GM12878 (cell line): ENCODE measurements around the gene SLC51A.
A peak's percentile ranks its signal among the peaks of the same experiment; 100 is the strongest.

Experiments
- BHLHE40 ChIP-seq, 2 experiments: fragments of 450-650 bp in 1 of 2; IDR thresholded peaks; 2 replicates each; pipeline ENCODE4 v1.6.1; 2011 to 2017; ENCODE audit warnings: low read depth in 2 of 2, borderline replicate concordance in 1 of 2, improper control_type of control experiment in 1 of 2, low read length in 1 of 2, mild to moderate bottlenecking in 1 of 2
- CTCF ChIP-seq, 3 experiments: IDR thresholded peaks in 2 of 3; conservative IDR thresholded peaks in 1 of 3; 2 replicates each; pipeline ENCODE4 v1.5.1; 2011; ENCODE audit warnings: low read depth in 3 of 3, low read length in 3 of 3, mild to moderate bottlenecking in 3 of 3, control low read depth in 2 of 3, moderate library complexity in 2 of 3, inconsistent platforms in 1 of 3, mixed read lengths in 1 of 3; ENCODE audit not compliant: control insufficient read depth in 2 of 3, insufficient read depth in 1 of 3; ENCODE audit errors: extremely low read depth in 1 of 3
- GABPA ChIP-seq: IDR thresholded peaks from 2 replicates; pipeline ENCODE4 v1.6.1; 2014; ENCODE audit warnings: antibody characterized with exemption, low read depth, mild to moderate bottlenecking, inconsistent platforms
- HCFC1 ChIP-seq: fragments of 150-350 bp; IDR thresholded peaks from 2 replicates; pipeline ENCODE4 v1.6.1; 2014; ENCODE audit warnings: low read length
- NBN ChIP-seq: fragments of 450-650 bp; IDR thresholded peaks from 2 replicates; pipeline ENCODE4 v1.6.1; 2016
- PAX5 ChIP-seq: IDR thresholded peaks from 2 replicates; pipeline ENCODE4 v1.6.1; 2011; ENCODE audit warnings: low read depth, low read length, borderline replicate concordance
- POLR2A ChIP-seq: IDR thresholded peaks from 2 replicates; pipeline ENCODE4 v1.6.1; 2011; ENCODE audit warnings: low read depth, mild to moderate bottlenecking, low read length
- SIN3A ChIP-seq: IDR thresholded peaks from 2 replicates; pipeline ENCODE4 v1.6.1; 2012; ENCODE audit warnings: low read depth, low read length, improper control_type of control experiment
- SUZ12 ChIP-seq: fragments of 200-600 bp; sonication (generic); IDR thresholded peaks from one replicate; pipeline ENCODE4 v1.6.1; 2018; ENCODE audit warnings: antibody characterized with exemption, mild to moderate bottlenecking; ENCODE audit not compliant: unreplicated experiment
- TAF1 ChIP-seq: IDR thresholded peaks from 2 replicates; pipeline ENCODE4 v1.6.1; 2011; ENCODE audit warnings: mild to moderate bottlenecking, low read depth, low read length, borderline replicate concordance
- ZZZ3 ChIP-seq: IDR thresholded peaks from 2 replicates; pipeline ENCODE4 v1.6.1; 2011; ENCODE audit warnings: low read depth; ENCODE audit not compliant: control insufficient read depth, insufficient read length

- TF ChIP-seq CTCF (IDR thresholded peaks at IDR 0.05 in 2 of 3, conservative IDR thresholded peaks at IDR 0.05 in 1 of 3; ENCODE audit: control insufficient read depth in 2 of 3, extremely low read depth in 1 of 3, insufficient read depth in 1 of 3, low read depth in 3 of 3, low read length in 3 of 3) (no peak), BHLHE40 (IDR thresholded peaks at IDR 0.05; ENCODE audit: borderline replicate concordance in 1 of 2, low read depth in 2 of 2, low read length in 1 of 2) (no peak), SUZ12 (no peak), NBN (no peak), SIN3A (no peak), HCFC1 (no peak), TAF1 (no peak), ZZZ3 (no peak), PAX5 (no peak), POLR2A (0 out of 2 replicates have a peak, but pooled peaks have one; percentile 20), GABPA (no peak)
Observed at GRCh38 chr3:196181127-196181546, 35.2 kb upstream of the SLC51A start.
